Measurements from ENCODE around the gene IFT52.
"Not testable (repeated sequence)": the region's sequence is repeated elsewhere in the genome, so short reads cannot be mapped to it uniquely, and the experiment has no call there.

The IFT52 gene

GRCh38 chr20:43603124-43603523, 12.4 kb downstream of the IFT52 start:
- no peak for FAIRE-seq
- no peak for TF ChIP-seq TAF1 (IDR thresholded peaks at IDR 0.05; ENCODE audit: borderline replicate concordance, low read depth, low read length)
- no peak for TF ChIP-seq POLR2AphosphoS5 (IDR thresholded peaks at IDR 0.05; ENCODE audit: low read depth, low read length)
- no peak for TF ChIP-seq POLR2A (IDR thresholded peaks at IDR 0.05; ENCODE audit: low read depth, low read length)
- DNase-seq (ENCODE audit: insufficient read length): no peak

GRCh38 chr20:43605715-43606114, 15.0 kb downstream of the IFT52 start:
- TF ChIP-seq POLR2A (IDR thresholded peaks at IDR 0.05; ENCODE audit: low read depth, low read length): no peak
- TF ChIP-seq TAF1 (IDR thresholded peaks at IDR 0.05; ENCODE audit: borderline replicate concordance, low read depth, low read length): no peak
- no peak for TF ChIP-seq POLR2AphosphoS5 (IDR thresholded peaks at IDR 0.05; ENCODE audit: low read depth, low read length)
- no peak for FAIRE-seq
- DNase-seq (ENCODE audit: insufficient read length): no peak

- not testable (repeated sequence) for FAIRE-seq; DNase-seq (ENCODE audit: insufficient read length)
Observed at GRCh38 chr20:43607278-43607677, 16.5 kb downstream of the IFT52 start.

GRCh38 chr20:43631598-43631997, 40.9 kb downstream of the IFT52 start:
- FAIRE-seq (no peak), DNase-seq (ENCODE audit: insufficient read length) (no peak)
- TF ChIP-seq TAF1 (IDR thresholded peaks at IDR 0.05; ENCODE audit: borderline replicate concordance, low read depth, low read length) (no peak), POLR2A (IDR thresholded peaks at IDR 0.05; ENCODE audit: low read depth, low read length) (no peak), POLR2AphosphoS5 (IDR thresholded peaks at IDR 0.05; ENCODE audit: low read depth, low read length) (no peak)

GRCh38 chr20:43636429-43636828, 45.7 kb downstream of the IFT52 start:
- TF ChIP-seq POLR2AphosphoS5 (IDR thresholded peaks at IDR 0.05; ENCODE audit: low read depth, low read length) (no peak), POLR2A (IDR thresholded peaks at IDR 0.05; ENCODE audit: low read depth, low read length) (no peak), TAF1 (IDR thresholded peaks at IDR 0.05; ENCODE audit: borderline replicate concordance, low read depth, low read length) (no peak)
- FAIRE-seq: no peak
- no peak for DNase-seq (ENCODE audit: insufficient read length)

GRCh38 chr20:43642548-43642947, 51.8 kb downstream of the IFT52 start:
- DNase-seq (ENCODE audit: insufficient read length) (no peak), FAIRE-seq (no peak)
- no peak for TF ChIP-seq POLR2A (IDR thresholded peaks at IDR 0.05; ENCODE audit: low read depth, low read length)
- no peak for TF ChIP-seq TAF1 (IDR thresholded peaks at IDR 0.05; ENCODE audit: borderline replicate concordance, low read depth, low read length)
- no peak for TF ChIP-seq POLR2AphosphoS5 (IDR thresholded peaks at IDR 0.05; ENCODE audit: low read depth, low read length)

- FAIRE-seq: no peak
Observed at GRCh38 chr20:43650997-43651525, 60.3 kb downstream of the IFT52 start.

GRCh38 chr20:43651650-43652184, 61.0 kb downstream of the IFT52 start:
- not testable (repeated sequence) for DNase-seq (ENCODE audit: insufficient read length); FAIRE-seq

More at GRCh38 chr20:43650997-43651525, 60.3 kb downstream of the IFT52 start:
- no peak for TF ChIP-seq POLR2AphosphoS5 (IDR thresholded peaks at IDR 0.05; ENCODE audit: low read depth, low read length)
- TF ChIP-seq TAF1 (IDR thresholded peaks at IDR 0.05; ENCODE audit: borderline replicate concordance, low read depth, low read length): no peak
- TF ChIP-seq POLR2A (IDR thresholded peaks at IDR 0.05; ENCODE audit: low read depth, low read length): no peak
- DNase-seq (ENCODE audit: insufficient read length): no peak

- FAIRE-seq: no peak
- TF ChIP-seq TAF1 (IDR thresholded peaks at IDR 0.05; ENCODE audit: borderline replicate concordance, low read depth, low read length) (no peak), POLR2A (IDR thresholded peaks at IDR 0.05; ENCODE audit: low read depth, low read length) (no peak), POLR2AphosphoS5 (IDR thresholded peaks at IDR 0.05; ENCODE audit: low read depth, low read length) (no peak)
Observed at GRCh38 chr20:43653966-43654365, 63.2 kb downstream of the IFT52 start.

GRCh38 chr20:43655176-43655575, 64.4 kb downstream of the IFT52 start:
- FAIRE-seq; DNase-seq (ENCODE audit: insufficient read length): not testable (repeated sequence)

More at GRCh38 chr20:43653966-43654365, 63.2 kb downstream of the IFT52 start:
- DNase-seq (ENCODE audit: insufficient read length): no peak

- no peak for FAIRE-seq
- no peak for TF ChIP-seq TAF1 (IDR thresholded peaks at IDR 0.05; ENCODE audit: borderline replicate concordance, low read depth, low read length)
- TF ChIP-seq POLR2AphosphoS5 (IDR thresholded peaks at IDR 0.05; ENCODE audit: low read depth, low read length): no peak
- TF ChIP-seq POLR2A (IDR thresholded peaks at IDR 0.05; ENCODE audit: low read depth, low read length): no peak
- no peak for DNase-seq (ENCODE audit: insufficient read length)
Observed at GRCh38 chr20:43655937-43656336, 65.2 kb downstream of the IFT52 start.

- TF ChIP-seq POLR2A (IDR thresholded peaks at IDR 0.05; ENCODE audit: low read depth, low read length) (no peak), POLR2AphosphoS5 (IDR thresholded peaks at IDR 0.05; ENCODE audit: low read depth, low read length) (no peak), TAF1 (IDR thresholded peaks at IDR 0.05; ENCODE audit: borderline replicate concordance, low read depth, low read length) (no peak)
- FAIRE-seq (no peak), DNase-seq (ENCODE audit: insufficient read length) (no peak)
Observed at GRCh38 chr20:43658069-43658722, 67.5 kb downstream of the IFT52 start.

All from GM12892 (cell line).